H1 (cell line): ENCODE measurements around the gene CPXM1. TPM values are rescaled to one million over a fixed set of nuclear protein-coding genes. Genes with fewer than 3 reads are reported as not detected.

Experiments
- polyA plus RNA-seq, 7 experiments: library from polyadenylated mRNA; depleted of rRNA in 3 of 7; stranded (reverse) in 5 of 7; unstranded in 2 of 7; fragments of >200 nt in 5 of 7; fragments of 200-250 nt in 2 of 7; gene quantifications; 1 replicate in 5 of 7; 2 replicates in 1 of 7; 4 replicates in 1 of 7; pipeline versions ENCODE4 v1.2.1 to v1.2.3, GENCODE V29; 2011 to 2013; ENCODE audit warnings: missing spikeins in 2 of 7, mixed read lengths in 2 of 7
- total RNA-seq: library from RNA; stranded (reverse); fragmentation: NEBNext Ultra II Directional; extraction: Animal tissue kit (Norgen Biotek cat#: 25700); gene quantifications from 2 replicates; pipeline ENCODE4 v1.2.1, GENCODE V29; 2021

The CPXM1 gene
- total and polyA plus RNA-seq, 2 of the 8 experiments (the other 6 are each of a cell fraction or from before 2014, with no cell fraction given) = 31.3 to 81.9 TPM

Other genes with a start within 250 kb of the CPXM1 start
- 668 and 677 TPM in 2 replicates for gene NOP56, start 148.0 kb downstream of the CPXM1 start, total RNA-seq
- gene NOP56, start 148.0 kb downstream of the CPXM1 start, polyA plus RNA-seq (2011; rRNA removed) = 364 and 391 TPM in 2 replicates
- gene IDH3B, start 136.4 kb downstream of the CPXM1 start, total RNA-seq = 103 and 110 TPM in 2 replicates
- gene IDH3B, start 136.4 kb downstream of the CPXM1 start, polyA plus RNA-seq (2011; rRNA removed) = 162 and 167 TPM in 2 replicates
- 1.2 and 1.6 TPM in 2 replicates for gene EBF4, start 107.8 kb downstream of the CPXM1 start, total RNA-seq
- 2.9 and 3.6 TPM in 2 replicates for gene EBF4, start 107.8 kb downstream of the CPXM1 start, polyA plus RNA-seq (2011; rRNA removed)
- not detected in 2 replicates for gene C20orf141, start 14.4 kb upstream of the CPXM1 start, total RNA-seq
- not detected in 2 replicates for gene C20orf141, start 14.4 kb upstream of the CPXM1 start, polyA plus RNA-seq (2011; rRNA removed)
- not detected in 2 replicates for gene TMEM239, start 15.7 kb upstream of the CPXM1 start, total RNA-seq
- not detected in 2 replicates for gene TMEM239, start 15.7 kb upstream of the CPXM1 start, polyA plus RNA-seq (2011; rRNA removed)
- gene PCED1A, start 40.0 kb upstream of the CPXM1 start, total RNA-seq = 13.4 and 14.6 TPM in 2 replicates
- 18.9 and 30.8 TPM in 2 replicates for gene PCED1A, start 40.0 kb upstream of the CPXM1 start, polyA plus RNA-seq (2011; rRNA removed)
- gene VPS16, start 40.1 kb upstream of the CPXM1 start, total RNA-seq = 22.6 and 25.9 TPM in 2 replicates
- gene VPS16, start 40.1 kb upstream of the CPXM1 start, polyA plus RNA-seq (2011; rRNA removed) = 23.8 and 26.8 TPM in 2 replicates
- 46.8 and 51.3 TPM in 2 replicates for gene PTPRA, start 72.9 kb upstream of the CPXM1 start, total RNA-seq
- 31.2 and 47.7 TPM in 2 replicates for gene PTPRA, start 72.9 kb upstream of the CPXM1 start, polyA plus RNA-seq (2011; rRNA removed)
- 0.61 and 0.82 TPM in 2 replicates for gene GNRH2, start 243.0 kb upstream of the CPXM1 start, total RNA-seq
- 0.09 and 0.16 TPM in 2 replicates for gene GNRH2, start 243.0 kb upstream of the CPXM1 start, polyA plus RNA-seq (2011; rRNA removed)
- 100 and 103 TPM in 2 replicates for gene MRPS26, start 245.4 kb upstream of the CPXM1 start, total RNA-seq
- gene MRPS26, start 245.4 kb upstream of the CPXM1 start, polyA plus RNA-seq (2011; rRNA removed) = 83.6 and 99.2 TPM in 2 replicates